Liver (tissue), 9 donors: Measurements from ENCODE around the gene CELF3. TPM values are rescaled to one million over a fixed set of nuclear protein-coding genes. Genes with fewer than 3 reads are reported as not detected.
"Not testable (repeated sequence)": the region's sequence is repeated elsewhere in the genome, so short reads cannot be mapped to it uniquely, and the experiment has no call there.

Experiments used
- DNase-seq: peaks from one replicate; pipeline ENCODE4 v3.0.0-alpha.2; 2017; ENCODE audit warnings: low spot score
- H3K27ac ChIP-seq, 2 donors: one replicate each; pipeline ENCODE4 v1.7.0; 2013; ENCODE audit warnings: inconsistent platforms in 2 of 2, low read length in 2 of 2, control low read depth in 1 of 2, low read depth in 1 of 2, mild to moderate bottlenecking in 1 of 2
- H3K27me3 ChIP-seq, 4 donors: one replicate each; pipeline versions ENCODE4 v1.6.1 to v1.7.0; 2013; ENCODE audit warnings: low read length in 3 of 4, inconsistent platforms in 1 of 4, mild to moderate bottlenecking in 1 of 4, moderate library complexity in 1 of 4; ENCODE audit not compliant: control insufficient read depth in 4 of 4, insufficient read depth in 4 of 4
- H3K36me3 ChIP-seq, 4 donors: one replicate each; pipeline versions ENCODE4 v1.6.1 to v1.7.0; 2013; ENCODE audit warnings: low read length in 3 of 4, mild to moderate bottlenecking in 3 of 4, low read depth in 1 of 4, moderate library complexity in 1 of 4; ENCODE audit not compliant: control insufficient read depth in 4 of 4, insufficient read depth in 3 of 4
- H3K4me1 ChIP-seq, 4 donors: one replicate each; pipeline versions ENCODE4 v1.6.1 to v1.7.0; 2013; ENCODE audit warnings: low read length in 3 of 4, mild to moderate bottlenecking in 3 of 4, moderate library complexity in 1 of 4; ENCODE audit not compliant: control insufficient read depth in 4 of 4, insufficient read depth in 4 of 4
- H3K4me3 ChIP-seq, 3 donors: one replicate each; pipeline versions ENCODE4 v1.6.1 to v1.7.0; 2013; ENCODE audit warnings: low read length in 3 of 3, control low read depth in 1 of 3, low read depth in 1 of 3, mild to moderate bottlenecking in 1 of 3
- H3K9ac ChIP-seq, 2 donors: one replicate each; pipeline ENCODE4 v1.7.0; 2013; ENCODE audit warnings: low read length in 2 of 2, mild to moderate bottlenecking in 2 of 2, moderate library complexity in 2 of 2, control low read depth in 1 of 2, low read depth in 1 of 2
- H3K9me3 ChIP-seq, 4 donors: one replicate each; pipeline versions ENCODE4 v1.6.1 to v1.7.0; 2013; ENCODE audit warnings: low read length in 3 of 4; ENCODE audit not compliant: control insufficient read depth in 4 of 4
- EGR1 ChIP-seq, 2 donors: IDR thresholded peaks; 2 replicates each; pipeline ENCODE4 v1.6.1; 2016 to 2018; ENCODE audit warnings: antibody characterized with exemption in 2 of 2, low read depth in 2 of 2
- FOXA1 ChIP-seq: IDR thresholded peaks from 2 replicates; pipeline ENCODE4 v1.6.1; 2016; ENCODE audit warnings: antibody characterized with exemption
- FOXA2 ChIP-seq: IDR thresholded peaks from 2 replicates; pipeline ENCODE4 v1.6.1; 2016; ENCODE audit warnings: antibody characterized with exemption
- GABPA ChIP-seq, 2 donors: IDR thresholded peaks in 1 of 2; conservative IDR thresholded peaks in 1 of 2; 2 replicates each; pipeline ENCODE4 v1.6.1; 2016; ENCODE audit warnings: antibody characterized with exemption in 2 of 2, mild to moderate bottlenecking in 1 of 2, moderate library complexity in 1 of 2
- HNF4A ChIP-seq, 2 donors: conservative IDR thresholded peaks; 2 replicates each; pipeline ENCODE4 v1.6.1; 2016; ENCODE audit warnings: antibody characterized with exemption in 2 of 2, mild to moderate bottlenecking in 2 of 2
- RXRA ChIP-seq, 2 donors: IDR thresholded peaks; 2 replicates each; pipeline ENCODE4 v1.6.1; 2017 to 2018; ENCODE audit warnings: antibody characterized with exemption in 2 of 2, mild to moderate bottlenecking in 1 of 2
- SP1 ChIP-seq: IDR thresholded peaks from 2 replicates; pipeline ENCODE4 v1.6.1; 2018; ENCODE audit warnings: antibody characterized with exemption, mild to moderate bottlenecking
- YY1 ChIP-seq: IDR thresholded peaks from 2 replicates; pipeline ENCODE4 v1.6.1; 2016; ENCODE audit warnings: antibody characterized with exemption, mild to moderate bottlenecking
- WGBS: extraction: QIAGEN DNeasy Blood & Tissue Kit; methylation state at CpG from one replicate; pipeline ENCODE4 v1.1.7; 2013; 5-methylcytosine and 5-hydroxymethylcytosine counted together
- polyA plus RNA-seq, 2 donors: library from polyadenylated mRNA; stranded (reverse) in 1 of 2; unstranded in 1 of 2; fragments of 200-250 nt in 1 of 2; fragments of >200 nt in 1 of 2; fragmentation: Nextera tagmentation in 1 of 2; extraction: Ambion mirVana in 1 of 2; gene quantifications; one replicate each; pipeline versions ENCODE4 v1.2.1 to v1.2.3, GENCODE V29; 2013 to 2015
- total RNA-seq, 2 donors: library from RNA; depleted of rRNA; stranded (reverse); fragments of >200 nt; gene quantifications; one replicate each; pipeline ENCODE4 v1.2.3, GENCODE V29; 2014
- TF ChIP-seq, protein P1 (sequence below): fragments of 150-350 bp; IDR thresholded peaks from 2 replicates; pipeline ENCODE4 v1.5.1; 2017; ENCODE audit warnings: improper control_type of control experiment, low read depth, low read length; ENCODE audit not compliant: missing input control
- TF ChIP-seq, protein P2 (sequence below): IDR thresholded peaks from 2 replicates; pipeline ENCODE4 v1.6.1; 2016; ENCODE audit warnings: antibody characterized with exemption
- donor health status: healthy.
- donor health status: healthy.
- donor health status: healthy.
- donor health status: healthy.
- donor health status: healthy.

CELF3 gene
- total and polyA plus RNA-seq, 4 donors = 0.28 TPM; not detected in 3

DNA sequence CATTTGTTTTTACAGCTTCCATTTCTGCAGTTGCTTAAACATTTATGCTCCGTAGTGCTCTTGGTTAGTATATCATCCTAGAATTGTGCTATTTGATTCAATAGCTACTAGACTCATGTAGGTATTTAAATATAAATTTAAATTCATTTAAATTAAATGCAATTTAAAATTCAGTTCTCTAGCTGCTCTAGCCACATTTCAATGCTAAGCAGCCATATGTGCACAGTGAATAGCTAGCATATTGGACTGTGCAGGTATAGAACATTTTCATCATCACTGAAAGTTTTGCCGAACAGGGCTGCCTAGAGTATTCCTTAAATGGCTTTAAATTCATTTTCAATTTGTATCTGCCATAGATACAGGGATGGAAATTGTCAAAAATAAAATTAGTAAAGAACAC is 32.5 kb downstream of the CELF3 start:
- H3K4me1 ChIP-seq = peaks cover 0 to 5% (median 1%) of the 10 kb centered on the region in 4 donors
- no peak overlapping the region for H3K27ac ChIP-seq
- no peak for TF ChIP-seq HNF4A (conservative IDR thresholded peaks at IDR 0.05)
- TF ChIP-seq, protein P1, sequence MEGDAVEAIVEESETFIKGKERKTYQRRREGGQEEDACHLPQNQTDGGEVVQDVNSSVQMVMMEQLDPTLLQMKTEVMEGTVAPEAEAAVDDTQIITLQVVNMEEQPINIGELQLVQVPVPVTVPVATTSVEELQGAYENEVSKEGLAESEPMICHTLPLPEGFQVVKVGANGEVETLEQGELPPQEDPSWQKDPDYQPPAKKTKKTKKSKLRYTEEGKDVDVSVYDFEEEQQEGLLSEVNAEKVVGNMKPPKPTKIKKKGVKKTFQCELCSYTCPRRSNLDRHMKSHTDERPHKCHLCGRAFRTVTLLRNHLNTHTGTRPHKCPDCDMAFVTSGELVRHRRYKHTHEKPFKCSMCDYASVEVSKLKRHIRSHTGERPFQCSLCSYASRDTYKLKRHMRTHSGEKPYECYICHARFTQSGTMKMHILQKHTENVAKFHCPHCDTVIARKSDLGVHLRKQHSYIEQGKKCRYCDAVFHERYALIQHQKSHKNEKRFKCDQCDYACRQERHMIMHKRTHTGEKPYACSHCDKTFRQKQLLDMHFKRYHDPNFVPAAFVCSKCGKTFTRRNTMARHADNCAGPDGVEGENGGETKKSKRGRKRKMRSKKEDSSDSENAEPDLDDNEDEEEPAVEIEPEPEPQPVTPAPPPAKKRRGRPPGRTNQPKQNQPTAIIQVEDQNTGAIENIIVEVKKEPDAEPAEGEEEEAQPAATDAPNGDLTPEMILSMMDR = no peak
- no peak overlapping the region for H3K9ac ChIP-seq
- H3K27me3 ChIP-seq = no peaks in the 10 kb centered on the region
- DNase-seq = no peak
- no peak overlapping the region for H3K4me3 ChIP-seq
- no peaks in the 10 kb centered on the region for H3K9me3 ChIP-seq
- H3K36me3 ChIP-seq = peaks cover 0 to 9% (median 1%) of the 10 kb centered on the region in 4 donors
- WGBS = 96% methylated on average over 2 of the region's 2 CpGs

DNA sequence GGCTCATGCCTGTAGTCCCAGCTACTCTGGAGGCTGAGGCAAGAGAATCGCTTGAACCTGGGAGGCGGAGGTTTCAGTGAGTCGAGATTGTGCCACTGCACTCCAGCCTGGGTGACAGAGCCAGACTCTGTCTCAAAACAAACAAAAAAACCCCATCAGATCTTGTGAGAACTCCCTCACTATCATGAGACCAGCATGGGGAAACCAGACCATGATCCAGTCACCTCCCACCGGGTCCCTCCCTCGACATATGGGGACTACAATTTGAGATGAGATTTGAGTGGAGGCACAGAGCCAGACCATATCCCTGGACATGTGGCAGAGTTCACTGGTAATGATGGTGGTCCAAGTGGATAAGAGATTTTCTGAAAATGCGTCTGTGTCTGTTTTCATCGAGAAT is 33.7 kb downstream of the CELF3 start:
- not testable (repeated sequence) for H3K9ac ChIP-seq, DNase-seq, H3K27ac ChIP-seq, H3K4me1 ChIP-seq, H3K4me3 ChIP-seq, H3K27me3 ChIP-seq, H3K9me3 ChIP-seq
- 96% methylated on average over 7 of the region's 7 CpGs for WGBS
- peaks cover 0 to 14% (median 3%) of the 10 kb centered on the region in 4 donors for H3K36me3 ChIP-seq

DNA sequence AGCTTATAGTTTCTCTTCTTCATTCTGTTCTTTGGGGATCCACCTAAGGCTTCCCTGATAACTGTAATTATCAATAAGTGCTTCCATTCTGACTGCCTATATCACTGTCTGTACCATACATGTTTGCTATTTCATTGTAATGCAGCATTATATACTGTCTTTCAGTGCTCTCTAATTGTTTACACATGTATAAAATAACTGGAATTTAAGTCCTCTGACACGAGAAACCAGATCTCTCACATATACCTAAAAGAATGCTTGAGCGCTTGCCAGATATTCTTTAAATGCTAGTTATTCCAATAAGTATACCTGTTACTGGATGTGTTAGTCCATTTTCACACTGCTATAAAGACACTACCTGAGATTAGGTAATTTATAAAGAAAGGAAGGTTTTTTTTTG is 34.7 kb downstream of the CELF3 start:
- Histone ChIP-seq H3K4me1 (no peaks in the 10 kb centered on the region), H3K4me3 (no peak overlapping the region), H3K36me3 (peaks cover 0 to 14% (median 3%) of the 10 kb centered on the region in 4 donors), H3K27me3 (no peaks in the 10 kb centered on the region), H3K9ac (no peak overlapping the region), H3K27ac (no peak overlapping the region), H3K9me3 (no peaks in the 10 kb centered on the region)
- WGBS = 96% methylated on average over 2 of the region's 2 CpGs
- DNase-seq = no peak
- TF ChIP-seq FOXA1 (no peak), SP1 (no peak), YY1 (no peak), EGR1 (IDR thresholded peaks at IDR 0.05; ENCODE audit: low read depth in 2 of 2) (no peak), GABPA (IDR thresholded peaks at IDR 0.05 in 1 of 2, conservative IDR thresholded peaks at IDR 0.05 in 1 of 2) (no peak), FOXA2 (no peak), RXRA (IDR thresholded peaks at IDR 0.05) (no peak)
- TF ChIP-seq, protein P1 = no peak
- TF ChIP-seq, protein P2, sequence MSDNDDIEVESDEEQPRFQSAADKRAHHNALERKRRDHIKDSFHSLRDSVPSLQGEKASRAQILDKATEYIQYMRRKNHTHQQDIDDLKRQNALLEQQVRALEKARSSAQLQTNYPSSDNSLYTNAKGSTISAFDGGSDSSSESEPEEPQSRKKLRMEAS = no peak
